Activated CD8-positive, alpha-beta memory T cell treated with anti-CD3 and anti-CD28 coated beads for 36 hours (primary cell): ENCODE measurements around the gene TREML2. TPM values are rescaled to one million over a fixed set of nuclear protein-coding genes. Genes with fewer than 3 reads are reported as not detected.

Source experiments
- CTCF ChIA-PET: fragments of 350-600 bp; sonication (Branson Sonifier 250); formaldehyde crosslinking; loops from one replicate; lab custom pipeline; 2021; ENCODE audit warnings: antibody characterized with exemption; lab: Charles Lee
- POLR2A ChIA-PET: fragments of 350-600 bp; sonication (Branson Sonifier 250); formaldehyde crosslinking; loops from one replicate; lab custom pipeline; 2021; ENCODE audit warnings: antibody characterized with exemption; lab: Charles Lee
- total RNA-seq, 2 experiments: library from RNA; stranded (reverse); gene quantifications; one replicate each; pipeline ENCODE4 v1.2.3, GENCODE V29; 2021

Gene TREML2
- total RNA-seq, 2 experiments from 2014 or later, result 2.0 to 2.3 TPM

- ChIA-PET CTCF (interaction anchor here (1.0 kb wide), 1 partner anchor 15 kb away, joined by 3 read pairs; no protein-coding TSS in a partner anchor), POLR2A (no interaction called here)
Measured at GRCh38 chr6:41184761-41185160, 16.2 kb downstream of the TREML2 start.

GRCh38 chr6:41182069-41183034, 18.6 kb downstream of the TREML2 start:
- ChIA-PET CTCF (interaction anchor here (0.7 to 2.8 kb wide), 7 partner anchors 10 to 186 kb away, joined by 3 to 10 read pairs (median 4); no protein-coding TSS in a partner anchor), POLR2A (no interaction called here)

- CTCF ChIA-PET, result interaction anchor here (0.9 to 2.8 kb wide), 5 partner anchors 10 to 187 kb away, joined by 3 to 10 read pairs (median 7); no protein-coding TSS in a partner anchor
- POLR2A ChIA-PET, result no interaction called here
Measured at GRCh38 chr6:41181566-41181965, 19.4 kb downstream of the TREML2 start.

- ChIA-PET CTCF (no interaction called here), POLR2A (no interaction called here)
Measured at GRCh38 chr6:41179163-41179562, 21.8 kb downstream of the TREML2 start.

- ChIA-PET POLR2A (no interaction called here), CTCF (no interaction called here)
Measured at GRCh38 chr6:41177695-41178094, 23.3 kb downstream of the TREML2 start.

- CTCF ChIA-PET, result no interaction called here
- POLR2A ChIA-PET, result no interaction called here
Measured at GRCh38 chr6:41177287-41177686, 23.7 kb downstream of the TREML2 start.

- ChIA-PET CTCF (interaction anchor here (0.9 kb wide), 1 partner anchor 9 kb away, joined by 3 read pairs; no protein-coding TSS in a partner anchor), POLR2A (no interaction called here)
Measured at GRCh38 chr6:41176189-41176588, 24.8 kb downstream of the TREML2 start.

- CTCF ChIA-PET, result no interaction called here
- POLR2A ChIA-PET, result no interaction called here
Measured at GRCh38 chr6:41175084-41175483, 25.9 kb downstream of the TREML2 start.

- ChIA-PET CTCF (no interaction called here), POLR2A (no interaction called here)
Measured at GRCh38 chr6:41174610-41175009, 26.3 kb downstream of the TREML2 start.

GRCh38 chr6:41171908-41172307, 29.0 kb downstream of the TREML2 start:
- POLR2A ChIA-PET, result no interaction called here
- CTCF ChIA-PET, result no interaction called here

GRCh38 chr6:41170547-41171160, 30.3 kb downstream of the TREML2 start:
- CTCF ChIA-PET, result no interaction called here
- POLR2A ChIA-PET, result no interaction called here

- ChIA-PET CTCF (interaction anchor here (0.8 kb wide), 1 partner anchor 9 kb away, joined by 3 read pairs; no protein-coding TSS in a partner anchor), POLR2A (no interaction called here)
Measured at GRCh38 chr6:41167173-41167963, 33.6 kb downstream of the TREML2 start.

- ChIA-PET POLR2A (no interaction called here), CTCF (no interaction called here)
Measured at GRCh38 chr6:41164551-41165120, 36.3 kb downstream of the TREML2 start.

GRCh38 chr6:41163419-41163717, 37.6 kb downstream of the TREML2 start:
- POLR2A ChIA-PET, result no interaction called here
- CTCF ChIA-PET, result no interaction called here

- CTCF ChIA-PET, result interaction anchor here (0.7 kb wide), 1 partner anchor 18 kb away, joined by 3 read pairs; no protein-coding TSS in a partner anchor
- POLR2A ChIA-PET, result no interaction called here
Measured at GRCh38 chr6:41162687-41163418, 38.1 kb downstream of the TREML2 start, which contains the start of gene TREM2. TREM2 (minus strand) TSS chr6:41163116; CDS start chr6:41163082, 34 bp downstream.

GRCh38 chr6:41161851-41162552, 38.9 kb downstream of the TREML2 start:
- ChIA-PET POLR2A (no interaction called here), CTCF (interaction anchor here (0.7 kb wide), 1 partner anchor 19 kb away, joined by 3 read pairs; no protein-coding TSS in a partner anchor)

GRCh38 chr6:41161380-41161779, 39.6 kb downstream of the TREML2 start:
- POLR2A ChIA-PET, result no interaction called here
- CTCF ChIA-PET, result no interaction called here

GRCh38 chr6:41160933-41161332, 40.0 kb downstream of the TREML2 start:
- CTCF ChIA-PET, result no interaction called here
- POLR2A ChIA-PET, result no interaction called here
